Nephron progenitor cell (in vitro differentiated cells): ENCODE results near the gene FAM133A.

ENCODE experiments used
- DNase-seq: peaks from one replicate; pipeline ENCODE4 v3.0.0; 2021
- H3K27ac Mint-ChIP-seq: 2 replicates; pipeline ENCODE4 v1.8.0; 2021; ENCODE audit warnings: mild to moderate bottlenecking, moderate library complexity, mixed read lengths
- H3K27me3 Mint-ChIP-seq: 2 replicates; pipeline ENCODE4 v1.8.0; 2021; ENCODE audit warnings: mild to moderate bottlenecking, low read depth, mixed read lengths; ENCODE audit not compliant: poor library complexity
- H3K36me3 Mint-ChIP-seq: 2 replicates; pipeline ENCODE4 v1.8.0; 2021; ENCODE audit warnings: low read depth, mixed read lengths
- H3K4me1 Mint-ChIP-seq: 2 replicates; pipeline ENCODE4 v1.8.0; 2021; ENCODE audit warnings: mixed read lengths
- H3K4me3 Mint-ChIP-seq: 2 replicates; pipeline ENCODE4 v1.8.0; 2021; ENCODE audit warnings: mild to moderate bottlenecking, moderate library complexity, mixed read lengths
- H3K9me3 Mint-ChIP-seq: 2 replicates; pipeline ENCODE4 v1.8.0; 2021; ENCODE audit warnings: mild to moderate bottlenecking, moderate library complexity, mixed read lengths
- TF ChIP-seq, protein P1 (sequence below): fragments of 200-600 bp; sonication (generic); IDR thresholded peaks from 2 replicates; pipeline ENCODE4 v1.5.0; 2021; ENCODE audit warnings: antibody characterized with exemption

The FAM133A gene

DNA sequence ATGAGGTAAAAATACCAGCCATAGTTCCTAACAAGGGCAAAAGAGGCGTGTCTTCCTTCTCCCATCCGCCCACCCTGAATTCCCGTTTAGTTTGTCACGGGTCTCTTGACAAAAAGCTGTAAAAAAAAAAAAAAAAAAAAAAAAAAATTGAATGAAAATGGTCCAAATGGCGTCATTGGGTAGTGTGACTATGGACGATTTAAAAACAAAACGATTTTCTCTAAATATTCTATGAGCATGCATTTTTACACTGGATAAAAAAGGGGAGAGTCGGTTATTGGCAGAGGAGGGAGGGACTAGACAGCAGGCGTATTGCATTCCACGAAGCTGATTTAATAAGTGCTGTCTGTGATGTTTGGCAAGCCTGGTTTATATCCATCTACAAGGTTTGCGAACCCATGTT, at the start of gene FAM133A:
Gene FAM133A (plus strand): TSS at position 338 of the 403 bp plus-strand sequence. CDS start 35,214 bp downstream, outside the sequence.
- H3K9me3 Mint-ChIP-seq: no peaks in the 10 kb centered on the region
- H3K4me1 Mint-ChIP-seq: peaks cover 21% of the 10 kb centered on the region
- TF ChIP-seq, protein P1, sequence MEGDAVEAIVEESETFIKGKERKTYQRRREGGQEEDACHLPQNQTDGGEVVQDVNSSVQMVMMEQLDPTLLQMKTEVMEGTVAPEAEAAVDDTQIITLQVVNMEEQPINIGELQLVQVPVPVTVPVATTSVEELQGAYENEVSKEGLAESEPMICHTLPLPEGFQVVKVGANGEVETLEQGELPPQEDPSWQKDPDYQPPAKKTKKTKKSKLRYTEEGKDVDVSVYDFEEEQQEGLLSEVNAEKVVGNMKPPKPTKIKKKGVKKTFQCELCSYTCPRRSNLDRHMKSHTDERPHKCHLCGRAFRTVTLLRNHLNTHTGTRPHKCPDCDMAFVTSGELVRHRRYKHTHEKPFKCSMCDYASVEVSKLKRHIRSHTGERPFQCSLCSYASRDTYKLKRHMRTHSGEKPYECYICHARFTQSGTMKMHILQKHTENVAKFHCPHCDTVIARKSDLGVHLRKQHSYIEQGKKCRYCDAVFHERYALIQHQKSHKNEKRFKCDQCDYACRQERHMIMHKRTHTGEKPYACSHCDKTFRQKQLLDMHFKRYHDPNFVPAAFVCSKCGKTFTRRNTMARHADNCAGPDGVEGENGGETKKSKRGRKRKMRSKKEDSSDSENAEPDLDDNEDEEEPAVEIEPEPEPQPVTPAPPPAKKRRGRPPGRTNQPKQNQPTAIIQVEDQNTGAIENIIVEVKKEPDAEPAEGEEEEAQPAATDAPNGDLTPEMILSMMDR: no peak
- H3K36me3 Mint-ChIP-seq: no peaks in the 10 kb centered on the region
- H3K27me3 Mint-ChIP-seq: peaks cover 9% of the 10 kb centered on the region
- peak within 1 kb of the TSS; percentile 98 for H3K27ac Mint-ChIP-seq
- no peak for DNase-seq
- peak within 1 kb of the TSS; percentile 96 for H3K4me3 Mint-ChIP-seq

DNA sequence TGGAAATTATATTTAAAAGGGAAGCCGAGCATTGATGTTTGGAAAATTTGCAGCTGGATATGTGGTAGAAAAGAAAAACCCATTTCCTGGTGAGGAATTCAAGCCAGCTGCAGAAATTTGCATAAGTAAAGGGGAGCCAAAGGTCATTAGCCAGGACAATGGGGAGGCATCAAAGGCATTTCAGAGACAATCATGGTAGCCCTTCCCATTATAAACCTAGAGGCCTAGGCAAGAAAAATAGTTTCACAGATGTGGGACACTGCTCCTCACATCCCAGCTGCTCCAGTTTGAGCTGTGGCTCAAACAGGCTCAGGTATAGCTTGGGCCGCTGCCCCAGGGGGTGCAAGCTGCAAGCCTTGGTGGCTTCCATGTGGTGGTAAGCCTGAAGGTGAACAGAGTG, 36.4 kb upstream of the FAM133A start:
- no peaks in the 10 kb centered on the region for H3K27me3 Mint-ChIP-seq
- DNase-seq: no peak
- TF ChIP-seq, protein P1: no peak
- H3K4me1 Mint-ChIP-seq: no peaks in the 10 kb centered on the region
- peaks cover 9% of the 10 kb centered on the region for H3K9me3 Mint-ChIP-seq
- H3K36me3 Mint-ChIP-seq: no peaks in the 10 kb centered on the region
- no peak overlapping the region for H3K27ac Mint-ChIP-seq
- H3K4me3 Mint-ChIP-seq: no peak overlapping the region

GRCh38 chrX:93649381-93649780, 24.6 kb upstream of the FAM133A start:
- no peaks in the 10 kb centered on the region for H3K36me3 Mint-ChIP-seq
- H3K27ac Mint-ChIP-seq: no peak overlapping the region

DNA sequence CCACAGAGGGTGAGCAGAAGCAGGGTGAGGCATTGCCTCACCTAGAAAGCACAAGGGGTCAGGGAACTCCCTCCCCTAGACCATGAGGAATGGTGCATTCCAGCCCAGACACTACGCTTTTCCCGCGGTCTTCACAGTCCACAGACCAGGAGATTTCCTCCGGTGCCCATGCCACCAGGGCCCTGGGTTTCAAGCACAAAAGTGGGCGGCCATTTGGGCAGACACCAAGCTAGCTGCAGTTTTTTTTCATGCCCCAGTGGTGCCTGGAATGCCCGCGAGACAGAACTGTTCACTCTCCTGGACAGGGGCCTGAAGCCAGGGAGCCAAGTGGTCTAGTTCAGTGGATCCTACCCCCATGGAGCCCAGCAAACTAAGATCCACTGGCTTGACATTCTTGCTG, 13.4 kb upstream of the FAM133A start:
- Mint-ChIP-seq H3K4me1 (peaks cover 7% of the 10 kb centered on the region), H3K27ac (no peak overlapping the region), H3K9me3 (no peaks in the 10 kb centered on the region), H3K4me3 (no peak overlapping the region), H3K36me3 (no peaks in the 10 kb centered on the region), H3K27me3 (peaks cover 8% of the 10 kb centered on the region)
- TF ChIP-seq, protein P1: no peak
- DNase-seq: no peak

More at GRCh38 chrX:93649381-93649780, 24.6 kb upstream of the FAM133A start:
- Mint-ChIP-seq H3K27me3 (no peaks in the 10 kb centered on the region), H3K4me1 (no peaks in the 10 kb centered on the region), H3K9me3 (peaks cover 9% of the 10 kb centered on the region), H3K4me3 (no peak overlapping the region)
- no peak for DNase-seq
- TF ChIP-seq, protein P1: no peak

DNA sequence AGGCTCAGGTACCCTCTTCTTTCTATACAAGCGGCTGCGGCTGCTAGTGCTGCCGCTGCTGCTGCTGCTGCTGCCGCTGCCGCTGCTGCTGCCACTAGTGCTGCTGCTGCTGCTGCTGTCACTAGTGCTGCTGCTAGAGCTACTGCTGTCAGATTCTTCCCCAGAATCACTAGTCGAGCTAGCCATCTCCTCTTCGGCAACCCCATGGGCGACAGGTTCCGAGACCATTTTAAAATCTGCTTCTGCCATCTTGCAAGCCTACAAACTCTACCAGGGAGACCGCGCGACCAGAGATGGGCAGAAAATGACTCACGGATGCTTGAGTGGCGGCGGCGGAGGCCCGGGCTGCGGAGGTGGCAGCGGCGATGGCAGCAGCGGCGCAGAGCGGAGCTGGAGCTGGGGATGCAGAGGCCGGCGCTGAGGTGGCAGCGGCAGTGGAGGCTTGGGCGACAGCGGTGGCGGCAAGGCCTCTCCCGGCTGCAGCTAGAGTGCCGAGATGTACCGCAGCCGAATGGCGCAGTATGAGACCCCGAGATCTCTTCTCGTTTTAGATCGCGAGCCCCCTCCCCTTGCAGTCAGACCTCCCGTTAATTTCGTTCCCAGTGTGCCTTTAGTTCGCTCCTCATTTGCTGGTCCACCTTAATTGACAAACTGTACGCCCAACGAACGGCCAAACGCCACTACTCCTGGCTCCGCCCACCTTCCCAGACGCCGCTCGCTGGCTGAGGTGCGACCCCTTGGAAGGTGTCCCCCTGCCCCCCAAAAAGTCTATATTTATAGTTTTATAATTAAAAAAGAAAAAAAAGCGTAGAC, 744 bp upstream of the FAM133A start, which contains the start of gene NAP1L3:
Gene NAP1L3 (minus strand): TSS at position 523 of the 813 bp plus-strand sequence. CDS start 274 bp downstream, at position 249.
- Mint-ChIP-seq H3K4me1 (peaks cover 21% of the 10 kb centered on the region), H3K36me3 (no peaks in the 10 kb centered on the region), H3K27me3 (peaks cover 5% of the 10 kb centered on the region), H3K4me3 (peak within 1 kb of the TSS; percentile 96), H3K9me3 (no peaks in the 10 kb centered on the region), H3K27ac (peak within 1 kb of the TSS; percentile 98)
- DNase-seq: peak; percentile 81
- TF ChIP-seq, protein P1: no peak
